K562 (cell line): ENCODE measurements around the gene SLCO2B1. TPM values are rescaled to one million over a fixed set of nuclear protein-coding genes. Genes with fewer than 3 reads are reported as not detected.

Experiments
- ATAC-seq: fragments of 200-7000 bp; cut with Tn5 transposase; 3 replicates; pipeline ENCODE4 v1.9.1; 2020; ENCODE audit warnings: moderate library complexity
- BruUV-seq: library from RNA; stranded (reverse); fragments of 400-500 nt; replicated peaks from 2 replicates; lab custom pipeline; 2021; lab: Mats Ljungman, UMichigan
- CTCF ChIA-PET: fragments of 300-600 bp; formaldehyde crosslinking; extraction: SDS; loops from one replicate; lab custom pipeline; 2021; ENCODE audit warnings: low intra/inter-chr PET ratio; lab: Yijun Ruan, JAX
- POLR2A ChIA-PET: fragments of 300-600, 350-650 bp; sonication (Branson Sonifier 250); formaldehyde crosslinking; extraction: SDS; loops from one replicate; lab custom pipeline; 2021; ENCODE audit warnings: antibody characterized with exemption, inconsistent platforms; lab: Yijun Ruan, JAX
- DNase-seq, 4 experiments: peaks; one replicate each; pipeline versions ENCODE4 v3.0.0 to v3.0.0-alpha.2; 2011 to 2018; ENCODE audit warnings: low spot score in 3 of 4, mixed read lengths in 3 of 4; ENCODE audit errors: extremely low read depth in 1 of 4
- FAIRE-seq: peaks from 2 replicates; lab custom pipeline; 2011; peaks lifted over from hg19 to GRCh38; lab: Jason Lieb, UNC
- H2AFZ ChIP-seq: 2 replicates; pipeline ENCODE4 v1.6.0; 2011; ENCODE audit warnings: low read depth, low read length, control low read depth, inconsistent platforms
- H3K27ac ChIP-seq: fragments of 200-600 bp; 3 replicates; pipeline ENCODE4 v1.8.0; 2011; ENCODE audit warnings: low read depth, mild to moderate bottlenecking, control low read depth, inconsistent platforms, low read length, moderate library complexity, mixed read lengths; ENCODE audit errors: extremely low read depth
- H3K27me3 ChIP-seq, 2 experiments: fragments of 300-600 bp in 1 of 2; 2 replicates in 1 of 2; 3 replicates in 1 of 2; pipeline versions ENCODE4 v1.6.0 to v1.8.0; 2011; ENCODE audit warnings: inconsistent platforms in 2 of 2, low read length in 2 of 2, mild to moderate bottlenecking in 1 of 2, mixed read lengths in 1 of 2, moderate library complexity in 1 of 2; ENCODE audit not compliant: control insufficient read depth in 2 of 2, insufficient read depth in 2 of 2
- H3K36me3 ChIP-seq: fragments of 300-600 bp; 3 replicates; pipeline ENCODE4 v1.8.0; 2011; ENCODE audit warnings: mild to moderate bottlenecking, low read length, inconsistent platforms; ENCODE audit not compliant: control insufficient read depth, insufficient read depth
- H3K4me1 ChIP-seq, 2 experiments: fragments of 200-600 bp in 1 of 2; replicated peaks in 1 of 2; 2 replicates in 1 of 2; 3 replicates in 1 of 2; pipeline versions ENCODE4 v1.5.1 to v1.8.0; 2011; ENCODE audit warnings: inconsistent platforms in 2 of 2, low read length in 2 of 2, mild to moderate bottlenecking in 1 of 2, mixed read lengths in 1 of 2, moderate library complexity in 1 of 2; ENCODE audit not compliant: control insufficient read depth in 2 of 2, insufficient read depth in 2 of 2
- H3K4me2 ChIP-seq: 2 replicates; pipeline ENCODE4 v1.6.1; 2011; ENCODE audit warnings: low read length, control low read depth, inconsistent platforms, mixed read lengths; ENCODE audit not compliant: insufficient read depth
- H3K4me3 ChIP-seq: fragments of 200-600 bp; sonication (generic), shearing (Covaris generic); 2 replicates; pipeline ENCODE4 v1.5.1; 2016; ENCODE audit warnings: control low read depth, inconsistent platforms
- H3K79me2 ChIP-seq: fragments of 200-600 bp; 3 replicates; pipeline ENCODE4 v1.8.0; 2011; ENCODE audit warnings: low read length, inconsistent platforms; ENCODE audit not compliant: control insufficient read depth, insufficient read depth
- H3K9ac ChIP-seq, 2 experiments: 2 replicates each; pipeline versions ENCODE4 v1.6.0 to v1.6.1; 2011; ENCODE audit warnings: low read depth in 2 of 2, low read length in 2 of 2, control low read depth in 1 of 2, inconsistent platforms in 1 of 2, mild to moderate bottlenecking in 1 of 2, mixed read lengths in 1 of 2; ENCODE audit not compliant: insufficient read depth in 1 of 2
- H3K9me1 ChIP-seq: one replicate; pipeline ENCODE4 v1.6.0; 2011; ENCODE audit warnings: inconsistent platforms, mild to moderate bottlenecking, low read length, moderate library complexity; ENCODE audit not compliant: control insufficient read depth, insufficient read depth
- H3K9me3 ChIP-seq: replicated peaks from 2 replicates; pipeline ENCODE4 v1.5.1; 2011; ENCODE audit warnings: low read depth, low read length, inconsistent platforms; ENCODE audit not compliant: control insufficient read depth, insufficient read depth
- H4K20me1 ChIP-seq: replicated peaks from 2 replicates; pipeline ENCODE4 v1.6.1; 2011; ENCODE audit warnings: low read length, inconsistent platforms, mixed read lengths; ENCODE audit not compliant: control insufficient read depth, insufficient read depth
- CBX1 ChIP-seq: sonication (generic); IDR thresholded peaks from 2 replicates; pipeline ENCODE4 v1.6.1; 2016; ENCODE audit warnings: antibody characterized with exemption, low read depth, mild to moderate bottlenecking
- COPS2 ChIP-seq: fragments of 450-650 bp; conservative IDR thresholded peaks from 2 replicates; pipeline ENCODE4 v1.6.1; 2016; ENCODE audit warnings: mild to moderate bottlenecking, moderate library complexity
- EZH2 ChIP-seq: IDR thresholded peaks from 2 replicates; pipeline ENCODE4 v1.6.1; 2012; ENCODE audit warnings: low read depth, mild to moderate bottlenecking, inconsistent platforms, low read length, borderline replicate concordance
- HMG20A ChIP-seq: fragments of 450-650 bp; formaldehyde crosslinking; conservative IDR thresholded peaks from 2 replicates; pipeline ENCODE4 v1.4.0; 2020; ENCODE audit warnings: mild to moderate bottlenecking, mixed read lengths
- NFRKB ChIP-seq: fragments of 450-650 bp; IDR thresholded peaks from 2 replicates; pipeline ENCODE4 v1.6.1; 2016; ENCODE audit warnings: low read depth
- NONO ChIP-seq, 2 experiments: fragments of 200-400 bp in 1 of 2; fragments of 450-650 bp in 1 of 2; formaldehyde crosslinking in 1 of 2; IDR thresholded peaks; 2 replicates each; pipeline ENCODE4 v1.6.1; 2017; ENCODE audit warnings: low read depth in 2 of 2, mild to moderate bottlenecking in 2 of 2, moderate library complexity in 2 of 2, low read length in 1 of 2
- NR2F6 ChIP-seq: fragments of 450-650 bp; formaldehyde crosslinking; IDR thresholded peaks from 2 replicates; pipeline ENCODE4 v1.4.0; 2020; ENCODE audit warnings: mild to moderate bottlenecking
- RCOR1 ChIP-seq, 2 experiments: IDR thresholded peaks; 2 replicates each; pipeline ENCODE4 v1.6.1; 2012; ENCODE audit warnings: low read depth in 2 of 2, low read length in 2 of 2, borderline replicate concordance in 1 of 2, improper control_type of control experiment in 1 of 2
- SAP30 ChIP-seq: fragments of 200-600 bp; sonication (generic); IDR thresholded peaks from 2 replicates; pipeline ENCODE4 v1.6.1; 2012; ENCODE audit warnings: borderline replicate concordance, low read depth, mild to moderate bottlenecking, moderate library complexity, low read length, control low read depth, inconsistent platforms; ENCODE audit not compliant: insufficient read depth, poor library complexity, severe bottlenecking
- TAF1 ChIP-seq: IDR thresholded peaks from 2 replicates; pipeline ENCODE4 v1.6.1; 2011; ENCODE audit warnings: mild to moderate bottlenecking, low read length, moderate library complexity; ENCODE audit not compliant: insufficient read depth, control insufficient read depth, severe bottlenecking; ENCODE audit errors: extremely low read depth
- ZNF197 ChIP-seq: fragments of 200-800 bp; sonication (Bioruptor generic); IDR thresholded peaks from 2 replicates; pipeline ENCODE4 v1.6.1; 2016; ENCODE audit warnings: low read depth, missing genetic modification characterization, missing compliant biosample characterization
- WGBS: fragments of 100-300 bp; shearing (Covaris generic); methylation state at CpG from one replicate; pipeline ENCODE4 v1.1.6; 2016; ENCODE audit warnings: low coverage, mixed read lengths; ENCODE audit not compliant: insufficient coverage; ENCODE audit errors: missing lambda C conversion rate; 5-methylcytosine and 5-hydroxymethylcytosine counted together
- in situ Hi-C: fragments of 300-500 bp; cut with MboI; formaldehyde crosslinking; loops from 4 replicates; pipeline ENCODE4 v1.15.0; 2018; ENCODE audit warnings: inconsistent platforms, mixed read lengths
- intact Hi-C: fragments of 100-400 bp; cut with micrococcal nuclease; formaldehyde crosslinking; loops from 2 replicates; pipeline ENCODE4 v1.14.2; 2022
- polyA plus RNA-seq, 8 experiments: library from polyadenylated mRNA; depleted of rRNA in 4 of 8; stranded (reverse) in 5 of 8; unstranded in 3 of 8; fragments of >200 nt; fragmentation: Nextera tagmentation in 2 of 8; fragmentation: Illumina TruSeq in 1 of 8; extraction: Ambion mirVana in 2 of 8; extraction: Trizol in 1 of 8; gene quantifications; 2 replicates each; pipeline versions ENCODE4 v1.2.1 to v1.2.3, GENCODE V29; 2011 to 2014; ENCODE audit warnings: inconsistent platforms in 1 of 8, missing spikeins in 1 of 8
- total RNA-seq, 7 experiments: library from RNA; depleted of rRNA in 6 of 7; stranded (reverse); fragments of >200 nt in 6 of 7; fragmentation: Illumina TruSeq in 2 of 7; extraction: Trizol in 2 of 7; gene quantifications; 2 replicates each; pipeline versions ENCODE4 v1.2.1 to v1.2.3, GENCODE V29; 2011 to 2021; ENCODE audit warnings: low replicate concordance in 1 of 7
- TF ChIP-seq, protein P1 (sequence below): IDR thresholded peaks from 2 replicates; pipeline ENCODE4 v1.6.1; 2011; ENCODE audit warnings: borderline replicate concordance, low read depth, mild to moderate bottlenecking, moderate library complexity, low read length; ENCODE audit not compliant: insufficient read depth, poor library complexity, severe bottlenecking
- TF ChIP-seq, protein P2 (sequence below): sonication (generic); formaldehyde crosslinking; IDR thresholded peaks from 2 replicates; pipeline ENCODE4 v1.8.1; 2022; ENCODE audit warnings: missing genetic modification reagents
- TF ChIP-seq, protein P3 (sequence below): fragments of 450-650 bp; formaldehyde crosslinking; IDR thresholded peaks from 2 replicates; pipeline ENCODE4 v1.4.0; 2020; ENCODE audit warnings: mild to moderate bottlenecking, moderate library complexity

Gene SLCO2B1
- total and polyA plus RNA-seq, 9 of the 15 experiments (the other 6 are each of a cell fraction or from before 2014, with no cell fraction given): 0.70 to 14.7 (median 7.6) TPM

- TF ChIP-seq COPS2: no peak
- TF ChIP-seq TAF1: no peak
Observed at GRCh38 chr11:75144716-75145014, 6.2 kb upstream of the SLCO2B1 start (continued).

DNA sequence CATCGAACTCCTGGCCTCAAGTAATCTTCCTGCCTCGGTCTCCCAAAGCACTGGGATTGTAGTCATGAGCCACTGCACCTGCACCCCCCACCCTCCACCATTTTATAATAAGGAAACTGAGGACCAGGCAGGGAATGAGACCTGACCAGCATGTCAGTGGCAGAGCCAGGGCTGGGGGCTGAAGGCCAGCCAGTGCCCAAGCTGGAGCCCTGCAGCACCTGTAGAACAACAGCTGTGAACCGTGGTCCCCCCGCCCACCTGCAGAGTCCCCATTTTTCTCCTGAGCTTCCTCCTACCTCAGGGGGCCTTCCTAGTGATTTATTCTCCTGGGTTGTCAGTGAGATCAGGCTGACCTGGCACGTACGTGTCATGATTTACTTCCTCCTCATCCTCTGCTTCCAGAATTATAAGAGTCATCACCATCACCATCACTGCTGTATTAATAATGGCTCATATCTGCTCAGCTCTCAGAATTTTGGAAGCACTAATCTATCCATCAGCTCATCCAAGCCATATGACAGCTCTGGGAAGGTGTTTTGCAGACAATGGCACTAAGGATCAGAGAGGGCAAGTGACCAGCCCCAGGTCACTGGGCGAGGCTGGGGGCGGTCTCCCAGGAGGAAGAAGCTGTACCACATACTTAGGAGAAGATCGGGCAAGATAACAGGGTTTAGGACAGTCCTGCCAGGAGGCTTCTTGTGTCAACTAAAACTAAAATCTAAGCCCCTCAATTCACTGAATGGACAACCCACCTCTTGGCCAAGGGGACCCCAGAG, 5.5 kb upstream of the SLCO2B1 start:
- no peaks in the 10 kb centered on the region for H3K36me3 ChIP-seq
- H2AFZ ChIP-seq: no peak overlapping the region
- H3K27ac ChIP-seq: no peak overlapping the region
- CTCF ChIA-PET: interaction anchor here (5.4 to 5.5 kb wide), 2 partner anchors 60 to 103 kb away, joined by 29 to 39 read pairs; no protein-coding TSS in a partner anchor
- FAIRE-seq (no peak), ATAC-seq (no peak), DNase-seq (no peak)
- no peaks in the 10 kb centered on the region for H3K9me3 ChIP-seq
- intact Hi-C loops: no loop called here
- WGBS: 62% methylated on average over 9 of the region's 9 CpGs
- no peaks in the 10 kb centered on the region for H3K9me1 ChIP-seq
- H3K79me2 ChIP-seq: no peaks in the 10 kb centered on the region
- in situ Hi-C loops: loop anchor here (10.0 kb wide), 1 partner anchor 59 kb away; no protein-coding TSS in a partner anchor
- peaks cover 19 to 30% of the 10 kb centered on the region in 2 experiments for H3K4me1 ChIP-seq
- H4K20me1 ChIP-seq: no peaks in the 10 kb centered on the region
- no peak overlapping the region for H3K4me3 ChIP-seq
- BruUV-seq: no TSS peak
- H3K9ac ChIP-seq: no peak overlapping the region; a peak in 1 of 4 replicates
- POLR2A ChIA-PET: interaction anchor here (0.7 to 2.2 kb wide), 5 partner anchors 11 to 66 kb away, joined by 3 to 7 read pairs (median 4); no protein-coding TSS in a partner anchor
- H3K27me3 ChIP-seq: no peaks in the 10 kb centered on the region
- no peak overlapping the region for H3K4me2 ChIP-seq
- TF ChIP-seq, protein P1, sequence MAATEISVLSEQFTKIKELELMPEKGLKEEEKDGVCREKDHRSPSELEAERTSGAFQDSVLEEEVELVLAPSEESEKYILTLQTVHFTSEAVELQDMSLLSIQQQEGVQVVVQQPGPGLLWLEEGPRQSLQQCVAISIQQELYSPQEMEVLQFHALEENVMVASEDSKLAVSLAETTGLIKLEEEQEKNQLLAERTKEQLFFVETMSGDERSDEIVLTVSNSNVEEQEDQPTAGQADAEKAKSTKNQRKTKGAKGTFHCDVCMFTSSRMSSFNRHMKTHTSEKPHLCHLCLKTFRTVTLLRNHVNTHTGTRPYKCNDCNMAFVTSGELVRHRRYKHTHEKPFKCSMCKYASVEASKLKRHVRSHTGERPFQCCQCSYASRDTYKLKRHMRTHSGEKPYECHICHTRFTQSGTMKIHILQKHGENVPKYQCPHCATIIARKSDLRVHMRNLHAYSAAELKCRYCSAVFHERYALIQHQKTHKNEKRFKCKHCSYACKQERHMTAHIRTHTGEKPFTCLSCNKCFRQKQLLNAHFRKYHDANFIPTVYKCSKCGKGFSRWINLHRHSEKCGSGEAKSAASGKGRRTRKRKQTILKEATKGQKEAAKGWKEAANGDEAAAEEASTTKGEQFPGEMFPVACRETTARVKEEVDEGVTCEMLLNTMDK: no peak
- TF ChIP-seq, protein P2, sequence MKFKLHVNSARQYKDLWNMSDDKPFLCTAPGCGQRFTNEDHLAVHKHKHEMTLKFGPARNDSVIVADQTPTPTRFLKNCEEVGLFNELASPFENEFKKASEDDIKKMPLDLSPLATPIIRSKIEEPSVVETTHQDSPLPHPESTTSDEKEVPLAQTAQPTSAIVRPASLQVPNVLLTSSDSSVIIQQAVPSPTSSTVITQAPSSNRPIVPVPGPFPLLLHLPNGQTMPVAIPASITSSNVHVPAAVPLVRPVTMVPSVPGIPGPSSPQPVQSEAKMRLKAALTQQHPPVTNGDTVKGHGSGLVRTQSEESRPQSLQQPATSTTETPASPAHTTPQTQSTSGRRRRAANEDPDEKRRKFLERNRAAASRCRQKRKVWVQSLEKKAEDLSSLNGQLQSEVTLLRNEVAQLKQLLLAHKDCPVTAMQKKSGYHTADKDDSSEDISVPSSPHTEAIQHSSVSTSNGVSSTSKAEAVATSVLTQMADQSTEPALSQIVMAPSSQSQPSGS: no peak
- no peak for TF ChIP-seq NFRKB
- no peak for TF ChIP-seq NONO (IDR thresholded peaks at IDR 0.05; ENCODE audit: low read depth in 2 of 2, low read length in 1 of 2)
- TF ChIP-seq, protein P3, sequence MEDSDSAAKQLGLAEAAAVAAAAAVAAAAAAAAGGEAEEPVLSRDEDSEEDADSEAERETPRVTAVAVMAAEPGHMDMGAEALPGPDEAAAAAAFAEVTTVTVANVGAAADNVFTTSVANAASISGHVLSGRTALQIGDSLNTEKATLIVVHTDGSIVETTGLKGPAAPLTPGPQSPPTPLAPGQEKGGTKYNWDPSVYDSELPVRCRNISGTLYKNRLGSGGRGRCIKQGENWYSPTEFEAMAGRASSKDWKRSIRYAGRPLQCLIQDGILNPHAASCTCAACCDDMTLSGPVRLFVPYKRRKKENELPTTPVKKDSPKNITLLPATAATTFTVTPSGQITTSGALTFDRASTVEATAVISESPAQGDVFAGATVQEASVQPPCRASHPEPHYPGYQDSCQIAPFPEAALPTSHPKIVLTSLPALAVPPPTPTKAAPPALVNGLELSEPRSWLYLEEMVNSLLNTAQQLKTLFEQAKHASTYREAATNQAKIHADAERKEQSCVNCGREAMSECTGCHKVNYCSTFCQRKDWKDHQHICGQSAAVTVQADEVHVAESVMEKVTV: no peak
- TF ChIP-seq HMG20A (CRISPR knock-in tag): no peak
- no peak for TF ChIP-seq ZNF197
- TF ChIP-seq EZH2: no peak
- TF ChIP-seq CBX1: no peak
- TF ChIP-seq NR2F6 (CRISPR knock-in tag): no peak
- no peak for TF ChIP-seq RCOR1 (IDR thresholded peaks at IDR 0.05; ENCODE audit: borderline replicate concordance in 1 of 2, low read depth in 2 of 2, low read length in 2 of 2)
- no peak for TF ChIP-seq SAP30
